Measurements from ENCODE around the gene PAQR6.
A peak's percentile ranks its signal among the peaks of the same experiment; 100 is the strongest.

Gene PAQR6

DNA sequence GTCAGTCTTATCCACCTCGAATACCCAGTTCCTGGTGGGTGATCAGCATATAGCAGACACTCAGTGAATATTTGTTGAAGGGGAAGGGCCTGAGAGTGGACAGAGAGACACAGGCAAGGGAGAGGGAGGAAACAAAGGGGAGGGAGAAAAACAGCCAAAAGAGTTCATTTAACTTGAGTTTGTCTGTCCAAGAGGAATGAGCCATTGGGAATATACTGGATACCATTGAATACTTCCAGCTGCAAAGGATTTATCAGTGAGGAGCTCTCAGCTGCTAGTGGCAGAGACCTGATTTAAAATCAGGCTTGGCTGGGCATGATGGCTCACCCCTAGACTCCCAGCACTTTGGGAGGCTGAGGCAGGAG, 17.4 kb downstream of the PAQR6 start:
- in situ Hi-C loops (cut with MboI; ENCODE audit: low pct_unique_long_range_greater_than_20kb, low sequenced_read_pairs, unreplicated experiment) = no loop called here
- TF ChIP-seq, protein P1, sequence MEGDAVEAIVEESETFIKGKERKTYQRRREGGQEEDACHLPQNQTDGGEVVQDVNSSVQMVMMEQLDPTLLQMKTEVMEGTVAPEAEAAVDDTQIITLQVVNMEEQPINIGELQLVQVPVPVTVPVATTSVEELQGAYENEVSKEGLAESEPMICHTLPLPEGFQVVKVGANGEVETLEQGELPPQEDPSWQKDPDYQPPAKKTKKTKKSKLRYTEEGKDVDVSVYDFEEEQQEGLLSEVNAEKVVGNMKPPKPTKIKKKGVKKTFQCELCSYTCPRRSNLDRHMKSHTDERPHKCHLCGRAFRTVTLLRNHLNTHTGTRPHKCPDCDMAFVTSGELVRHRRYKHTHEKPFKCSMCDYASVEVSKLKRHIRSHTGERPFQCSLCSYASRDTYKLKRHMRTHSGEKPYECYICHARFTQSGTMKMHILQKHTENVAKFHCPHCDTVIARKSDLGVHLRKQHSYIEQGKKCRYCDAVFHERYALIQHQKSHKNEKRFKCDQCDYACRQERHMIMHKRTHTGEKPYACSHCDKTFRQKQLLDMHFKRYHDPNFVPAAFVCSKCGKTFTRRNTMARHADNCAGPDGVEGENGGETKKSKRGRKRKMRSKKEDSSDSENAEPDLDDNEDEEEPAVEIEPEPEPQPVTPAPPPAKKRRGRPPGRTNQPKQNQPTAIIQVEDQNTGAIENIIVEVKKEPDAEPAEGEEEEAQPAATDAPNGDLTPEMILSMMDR (IDR thresholded peaks at IDR 0.05; ENCODE audit: extremely low read depth, insufficient read depth, missing control alignments) = no peak
- DNase-seq (ENCODE audit: low spot score) = no peak

DNA sequence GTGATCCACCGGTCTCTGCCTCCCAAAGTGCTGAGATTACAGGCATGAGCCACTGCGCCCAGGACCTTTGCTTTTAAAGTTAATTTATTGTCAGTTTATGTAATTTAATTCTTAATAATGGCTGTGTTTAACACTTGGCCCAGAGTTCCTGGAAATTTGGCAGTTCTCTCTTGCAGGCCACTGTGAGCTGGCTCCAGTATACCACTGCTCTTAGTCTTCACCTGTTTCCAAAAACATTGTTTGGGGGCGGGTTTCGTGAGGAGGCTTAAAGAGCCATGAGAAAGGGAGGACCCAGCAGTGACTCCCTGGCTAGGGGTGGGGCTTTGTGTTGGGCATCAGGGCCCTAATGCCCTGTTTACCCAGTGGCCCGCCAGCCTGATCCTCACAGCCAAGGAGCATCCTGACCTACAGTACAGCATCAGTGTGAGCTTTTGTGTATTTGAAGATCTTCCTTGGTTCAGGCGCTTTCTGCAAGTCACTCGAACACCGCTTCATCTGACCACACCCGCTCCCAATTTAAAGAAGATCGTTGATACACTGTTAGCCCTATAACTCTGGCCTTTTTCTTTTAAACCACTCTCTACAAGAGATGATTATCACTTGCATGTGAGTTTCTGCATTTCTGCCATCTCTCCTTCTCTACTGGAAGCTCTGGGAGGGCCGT, 17.9 kb downstream of the PAQR6 start:
- no peak for DNase-seq (ENCODE audit: low spot score)
- TF ChIP-seq, protein P1 (IDR thresholded peaks at IDR 0.05; ENCODE audit: extremely low read depth, insufficient read depth, missing control alignments) = no peak
- in situ Hi-C loops (cut with MboI; ENCODE audit: low pct_unique_long_range_greater_than_20kb, low sequenced_read_pairs, unreplicated experiment) = loop anchor here (10.0 kb wide), 1 partner anchor 85 kb away; no protein-coding TSS in a partner anchor

GRCh38 chr1:156228501-156228900, 19.4 kb downstream of the PAQR6 start:
- TF ChIP-seq, protein P1 (IDR thresholded peaks at IDR 0.05; ENCODE audit: extremely low read depth, insufficient read depth, missing control alignments) = no peak
- in situ Hi-C loops (cut with MboI; ENCODE audit: low pct_unique_long_range_greater_than_20kb, low sequenced_read_pairs, unreplicated experiment) = loop anchor here (10.0 kb wide), 1 partner anchor 84 kb away; no protein-coding TSS in a partner anchor
- DNase-seq (ENCODE audit: low spot score) = no peak

GRCh38 chr1:156226782-156227181, 21.1 kb downstream of the PAQR6 start:
- in situ Hi-C loops (cut with MboI; ENCODE audit: low pct_unique_long_range_greater_than_20kb, low sequenced_read_pairs, unreplicated experiment) = loop anchor here (10.0 kb wide), 1 partner anchor 82 kb away; no protein-coding TSS in a partner anchor
- TF ChIP-seq, protein P1 (IDR thresholded peaks at IDR 0.05; ENCODE audit: extremely low read depth, insufficient read depth, missing control alignments) = no peak
- DNase-seq (ENCODE audit: low spot score) = no peak

DNA sequence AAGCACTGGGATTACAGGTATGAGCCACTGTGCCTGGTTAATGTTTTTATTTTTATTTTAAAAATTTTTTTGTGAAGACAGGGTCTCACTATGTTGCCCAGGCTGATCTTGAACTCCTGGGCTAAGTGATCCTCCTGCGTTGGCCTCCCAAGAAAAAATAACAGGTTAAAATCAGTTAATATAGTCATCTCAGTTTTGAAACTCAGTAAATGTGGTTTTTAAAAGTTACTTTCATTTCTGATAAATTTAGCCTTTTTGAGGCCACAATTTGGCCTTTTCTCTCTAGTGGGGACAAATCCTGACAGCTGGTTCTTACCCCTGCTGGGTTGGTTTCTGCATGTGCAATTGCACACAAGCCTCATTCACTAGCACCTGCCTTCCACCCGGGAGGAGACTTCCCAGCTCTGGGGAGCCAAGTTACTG, 21.7 kb downstream of the PAQR6 start:
- peak; percentile 71 for DNase-seq (ENCODE audit: low spot score)
- TF ChIP-seq, protein P1 (IDR thresholded peaks at IDR 0.05; ENCODE audit: extremely low read depth, insufficient read depth, missing control alignments) = no peak
- in situ Hi-C loops (cut with MboI; ENCODE audit: low pct_unique_long_range_greater_than_20kb, low sequenced_read_pairs, unreplicated experiment) = loop anchor here (10.0 kb wide), 1 partner anchor 81 kb away; no protein-coding TSS in a partner anchor

GRCh38 chr1:156225677-156226014, 22.2 kb downstream of the PAQR6 start:
- TF ChIP-seq, protein P1 (IDR thresholded peaks at IDR 0.05; ENCODE audit: extremely low read depth, insufficient read depth, missing control alignments) = no peak
- no peak for DNase-seq (ENCODE audit: low spot score)
- in situ Hi-C loops (cut with MboI; ENCODE audit: low pct_unique_long_range_greater_than_20kb, low sequenced_read_pairs, unreplicated experiment) = loop anchor here (10.0 kb wide), 1 partner anchor 81 kb away; no protein-coding TSS in a partner anchor
